Measurements from ENCODE around the gene NFIB. TPM values are rescaled to one million over a fixed set of nuclear protein-coding genes. Genes with fewer than 3 reads are reported as not detected.

The NFIB gene
- total RNA-seq, 4 donors from 2014 or later, result 40.2 to 150 (median 83.7) TPM

GRCh38 chr9:14140096-14140697 is 173.7 kb downstream of the NFIB start:
- DNase-seq, result no peak
- H3K4me1 ChIP-seq, result no peaks in the 10 kb centered on the region

GRCh38 chr9:14139287-14139686 is 174.7 kb downstream of the NFIB start:
- no peak overlapping the region for H3K27ac ChIP-seq
- DNase-seq, result no peak
- no peaks in the 10 kb centered on the region for H3K4me1 ChIP-seq
- H3K4me3 ChIP-seq, result no peak overlapping the region
- in situ Hi-C loops (cut with MboI; ENCODE audit: low pct_ligation_motif_present in 1 of 4, low pct_unique_long_range_greater_than_20kb in 1 of 4, low sequenced_read_pairs in 3 of 4), result no loop called here
- no peaks in the 10 kb centered on the region for H3K36me3 ChIP-seq
- no peaks in the 10 kb centered on the region for H3K27me3 ChIP-seq
- 83% methylated on average over 1 of the region's 1 CpG; no CpG with 5 or more reads in 1 of the 2 donors for WGBS, 2 donors (ENCODE audit: low coverage in 1 of 2)
- no peaks in the 10 kb centered on the region for H3K9me3 ChIP-seq
- TF ChIP-seq EP300 (IDR thresholded peaks at IDR 0.05; ENCODE audit: low read depth), result no peak
- no peak for TF ChIP-seq POLR2AphosphoS5 (IDR thresholded peaks at IDR 0.05)
- TF ChIP-seq CTCF (IDR thresholded peaks at IDR 0.05), result no peak
- TF ChIP-seq POLR2A (IDR thresholded peaks at IDR 0.05), result no peak
- intact Hi-C loops (cut with DNase I; ENCODE audit: low total_unique reads), result no loop called here

More at GRCh38 chr9:14140096-14140697, 173.7 kb downstream of the NFIB start:
- in situ Hi-C loops (cut with MboI; ENCODE audit: low pct_ligation_motif_present in 1 of 4, low pct_unique_long_range_greater_than_20kb in 1 of 4, low sequenced_read_pairs in 3 of 4) (no loop called here), intact Hi-C loops (cut with DNase I; ENCODE audit: low total_unique reads) (no loop called here)
- no peaks in the 10 kb centered on the region for H3K36me3 ChIP-seq
- H3K27me3 ChIP-seq, result no peaks in the 10 kb centered on the region
- H3K4me3 ChIP-seq, result no peak overlapping the region
- H3K9me3 ChIP-seq, result no peaks in the 10 kb centered on the region
- TF ChIP-seq CTCF (IDR thresholded peaks at IDR 0.05), result no peak
- no peak for TF ChIP-seq POLR2A (IDR thresholded peaks at IDR 0.05)
- TF ChIP-seq POLR2AphosphoS5 (IDR thresholded peaks at IDR 0.05), result no peak
- no peak for TF ChIP-seq EP300 (IDR thresholded peaks at IDR 0.05; ENCODE audit: low read depth)
- H3K27ac ChIP-seq, result no peak overlapping the region

- TF ChIP-seq POLR2A (IDR thresholded peaks at IDR 0.05) (no peak), CTCF (IDR thresholded peaks at IDR 0.05) (no peak), EP300 (IDR thresholded peaks at IDR 0.05; ENCODE audit: low read depth) (no peak), POLR2AphosphoS5 (IDR thresholded peaks at IDR 0.05) (no peak)
- Histone ChIP-seq H3K4me3 (no peak overlapping the region), H3K36me3 (no peaks in the 10 kb centered on the region), H3K9me3 (no peaks in the 10 kb centered on the region), H3K27me3 (no peaks in the 10 kb centered on the region), H3K4me1 (peaks cover 0 to 15% (median 1%) of the 10 kb centered on the region in 4 donors), H3K27ac (no peak overlapping the region)
- 89 to 91% methylated on average over 3 of the region's 3 CpGs for WGBS, 2 donors (ENCODE audit: low coverage in 1 of 2)
- no peak for DNase-seq
- in situ Hi-C loops (cut with MboI; ENCODE audit: low pct_ligation_motif_present in 1 of 4, low pct_unique_long_range_greater_than_20kb in 1 of 4, low sequenced_read_pairs in 3 of 4), result no loop called here
- intact Hi-C loops (cut with DNase I; ENCODE audit: low total_unique reads), result no loop called here
Observed at GRCh38 chr9:14136646-14137370, 177.1 kb downstream of the NFIB start.

GRCh38 chr9:14136047-14136635 is 177.8 kb downstream of the NFIB start:
- Histone ChIP-seq H3K36me3 (no peaks in the 10 kb centered on the region), H3K9me3 (no peaks in the 10 kb centered on the region), H3K4me1 (peaks cover 0 to 15% (median 1%) of the 10 kb centered on the region in 4 donors), H3K27ac (no peak overlapping the region), H3K4me3 (no peak overlapping the region), H3K27me3 (no peaks in the 10 kb centered on the region)
- no peak for DNase-seq
- in situ Hi-C loops (cut with MboI; ENCODE audit: low pct_ligation_motif_present in 1 of 4, low pct_unique_long_range_greater_than_20kb in 1 of 4, low sequenced_read_pairs in 3 of 4) (no loop called here), intact Hi-C loops (cut with DNase I; ENCODE audit: low total_unique reads) (no loop called here)
- 59 to 71% methylated on average over 3 of the region's 3 CpGs for WGBS, 2 donors (ENCODE audit: low coverage in 1 of 2)
- TF ChIP-seq POLR2AphosphoS5 (IDR thresholded peaks at IDR 0.05), result no peak
- no peak for TF ChIP-seq EP300 (IDR thresholded peaks at IDR 0.05; ENCODE audit: low read depth)
- no peak for TF ChIP-seq POLR2A (IDR thresholded peaks at IDR 0.05)
- no peak for TF ChIP-seq CTCF (IDR thresholded peaks at IDR 0.05)
